Astrocyte (in vitro differentiated cells and primary cell): ENCODE measurements around the gene PCLO. TPM values are rescaled to one million over a fixed set of nuclear protein-coding genes. Genes with fewer than 3 reads are reported as not detected.
A peak's percentile ranks its signal among the peaks of the same experiment; 100 is the strongest.

ENCODE experiments used
- DNase-seq: peaks from one replicate; pipeline ENCODE4 v3.0.0-alpha.2; 2010; ENCODE audit warnings: low read depth
- FAIRE-seq: peaks from 2 replicates; lab custom pipeline; 2011; peaks lifted over from hg19 to GRCh38; lab: Jason Lieb, UNC
- H2AFZ ChIP-seq: 2 replicates; pipeline ENCODE4 v1.6.0; 2012; ENCODE audit warnings: low read depth, low read length, inconsistent platforms
- H3K27ac ChIP-seq: 2 replicates; pipeline ENCODE4 v1.5.1; 2011; ENCODE audit warnings: low read depth, low read length, inconsistent platforms
- H3K27me3 ChIP-seq: 2 replicates; pipeline ENCODE4 v1.6.0; 2011; ENCODE audit warnings: low read length, inconsistent platforms; ENCODE audit not compliant: insufficient read depth
- H3K36me3 ChIP-seq: 2 replicates; pipeline ENCODE4 v1.5.1; 2011; ENCODE audit warnings: low read length, inconsistent platforms; ENCODE audit not compliant: insufficient read depth
- H3K4me1 ChIP-seq: 2 replicates; pipeline ENCODE4 v1.5.1; 2011; ENCODE audit warnings: low read length, inconsistent platforms; ENCODE audit not compliant: insufficient read depth
- H3K4me2 ChIP-seq: 2 replicates; pipeline ENCODE4 v1.6.0; 2012; ENCODE audit warnings: low read length, inconsistent platforms
- H3K4me3 ChIP-seq: 2 replicates; pipeline ENCODE4 v1.5.1; 2011; ENCODE audit warnings: low read depth, mild to moderate bottlenecking, low read length, inconsistent platforms; ENCODE audit not compliant: insufficient read depth
- H3K79me2 ChIP-seq: 2 replicates; pipeline ENCODE4 v1.6.0; 2012; ENCODE audit warnings: mild to moderate bottlenecking, low read length, inconsistent platforms; ENCODE audit not compliant: insufficient read depth
- H3K9ac ChIP-seq: 2 replicates; pipeline ENCODE4 v1.6.0; 2012; ENCODE audit warnings: mild to moderate bottlenecking, low read length, inconsistent platforms
- H3K9me3 ChIP-seq: 2 replicates; pipeline ENCODE4 v1.5.1; 2012; ENCODE audit warnings: low read depth, mild to moderate bottlenecking, low read length, inconsistent platforms; ENCODE audit not compliant: insufficient read depth
- H4K20me1 ChIP-seq: 2 replicates; pipeline ENCODE4 v1.6.0; 2012; ENCODE audit warnings: low read length, inconsistent platforms; ENCODE audit not compliant: insufficient read depth
- H3K27ac Mint-ChIP-seq: one replicate; pipeline ENCODE4 v1.8.0; 2021; ENCODE audit warnings: mild to moderate bottlenecking, mixed read lengths; ENCODE audit not compliant: unreplicated experiment
- H3K27me3 Mint-ChIP-seq: one replicate; pipeline ENCODE4 v1.8.0; 2021; ENCODE audit warnings: low read depth, mixed read lengths; ENCODE audit not compliant: unreplicated experiment
- H3K36me3 Mint-ChIP-seq: one replicate; pipeline ENCODE4 v1.8.0; 2021; ENCODE audit warnings: low read depth, mixed read lengths; ENCODE audit not compliant: unreplicated experiment
- H3K4me1 Mint-ChIP-seq: one replicate; pipeline ENCODE4 v1.8.0; 2021; ENCODE audit warnings: low read depth, mixed read lengths; ENCODE audit not compliant: unreplicated experiment
- H3K4me3 Mint-ChIP-seq: one replicate; pipeline ENCODE4 v1.8.0; 2021; ENCODE audit warnings: mild to moderate bottlenecking, moderate library complexity, mixed read lengths; ENCODE audit not compliant: unreplicated experiment
- H3K9me3 Mint-ChIP-seq: one replicate; pipeline ENCODE4 v1.8.0; 2021; ENCODE audit warnings: mild to moderate bottlenecking, mixed read lengths; ENCODE audit not compliant: unreplicated experiment
- CTCF ChIP-seq: IDR thresholded peaks from 2 replicates; pipeline ENCODE4 v1.5.1; 2011; ENCODE audit warnings: low read depth, mild to moderate bottlenecking, inconsistent platforms, low read length, moderate library complexity; ENCODE audit not compliant: insufficient read depth
- EZH2 ChIP-seq: IDR thresholded peaks from 2 replicates; pipeline ENCODE4 v1.6.1; 2012; ENCODE audit warnings: mild to moderate bottlenecking, low read length, inconsistent platforms; ENCODE audit not compliant: insufficient read depth
- total RNA-seq: library from RNA; stranded (reverse); gene quantifications from 2 replicates; pipeline ENCODE4 v1.2.1, GENCODE V29; 2021

The PCLO gene
- total RNA-seq, 1 donor from 2014 or later, result 3.0 TPM

- Histone ChIP-seq H4K20me1 (no peaks in the 10 kb centered on the region), H3K36me3 (no peaks in the 10 kb centered on the region), H3K4me1 (peaks cover 5% of the 10 kb centered on the region), H3K9ac (peak overlapping the region; percentile 7), H3K4me3 (peak overlapping the region; percentile 44), H3K9me3 (no peaks in the 10 kb centered on the region), H3K79me2 (no peaks in the 10 kb centered on the region), H2AFZ (peak overlapping the region; percentile 72), H3K27me3 (no peaks in the 10 kb centered on the region), H3K27ac (peak overlapping the region; percentile 54), H3K4me2 (peak overlapping the region; percentile 79)
- peak overlapping the region; percentile 84 for H3K4me3 Mint-ChIP-seq
- H3K27me3 Mint-ChIP-seq, result no peaks in the 10 kb centered on the region
- H3K4me1 Mint-ChIP-seq, result peaks cover 24% of the 10 kb centered on the region
- FAIRE-seq (peak; percentile 99), DNase-seq (peak; percentile 94)
- H3K27ac Mint-ChIP-seq, result peak overlapping the region; percentile 98
- no peak for TF ChIP-seq CTCF
- no peaks in the 10 kb centered on the region for H3K9me3 Mint-ChIP-seq
- no peaks in the 10 kb centered on the region for H3K36me3 Mint-ChIP-seq
Measured at GRCh38 chr7:82805527-82805960, 357.1 kb downstream of the PCLO start.

- Histone ChIP-seq H4K20me1 (no peaks in the 10 kb centered on the region), H3K79me2 (no peaks in the 10 kb centered on the region), H3K9ac (no peak overlapping the region), H3K4me2 (no peak overlapping the region), H2AFZ (no peak overlapping the region), H3K4me3 (no peak overlapping the region), H3K36me3 (no peaks in the 10 kb centered on the region), H3K4me1 (peaks cover 5% of the 10 kb centered on the region), H3K27me3 (no peaks in the 10 kb centered on the region), H3K27ac (no peak overlapping the region), H3K9me3 (no peaks in the 10 kb centered on the region)
- Mint-ChIP-seq H3K4me3 (no peak overlapping the region), H3K27me3 (no peaks in the 10 kb centered on the region), H3K27ac (peak overlapping the region; percentile 98), H3K36me3 (no peaks in the 10 kb centered on the region), H3K4me1 (peaks cover 24% of the 10 kb centered on the region), H3K9me3 (no peaks in the 10 kb centered on the region)
- no peak for DNase-seq
- TF ChIP-seq EZH2 (no peak), CTCF (no peak)
- FAIRE-seq, result no peak
Measured at GRCh38 chr7:82803411-82803810, 359.3 kb downstream of the PCLO start.

- no peak overlapping the region for H3K4me3 ChIP-seq
- no peak overlapping the region for H2AFZ ChIP-seq
- H3K9me3 ChIP-seq, result no peaks in the 10 kb centered on the region
- H3K27me3 ChIP-seq, result no peaks in the 10 kb centered on the region
- no peak overlapping the region for H3K9ac ChIP-seq
- TF ChIP-seq CTCF (no peak), EZH2 (no peak)
- Mint-ChIP-seq H3K4me3 (no peak overlapping the region), H3K27me3 (no peaks in the 10 kb centered on the region), H3K4me1 (no peaks in the 10 kb centered on the region), H3K9me3 (no peaks in the 10 kb centered on the region), H3K27ac (no peak overlapping the region), H3K36me3 (no peaks in the 10 kb centered on the region)
- DNase-seq, result peak; percentile 49
- no peak for FAIRE-seq
- H4K20me1 ChIP-seq, result no peaks in the 10 kb centered on the region
- H3K27ac ChIP-seq, result no peak overlapping the region
- H3K4me1 ChIP-seq, result no peaks in the 10 kb centered on the region
- no peaks in the 10 kb centered on the region for H3K36me3 ChIP-seq
- no peak overlapping the region for H3K4me2 ChIP-seq
- no peaks in the 10 kb centered on the region for H3K79me2 ChIP-seq
Measured at GRCh38 chr7:82789883-82790609, 372.6 kb downstream of the PCLO start.
